B cell (primary cell): ENCODE data around the gene GRK1. TPM values are rescaled to one million over a fixed set of nuclear protein-coding genes. Genes with fewer than 3 reads are reported as not detected.

ENCODE experiments used
- ATAC-seq: fragments of 200-7000 bp; cut with Tn5 transposase; one replicate; pipeline ENCODE4 v1.10.0; 2021; ENCODE audit warnings: low read depth, mild to moderate bottlenecking, moderate number of reproducible peaks, moderate library complexity
- CTCF ChIA-PET: fragments of 350-600 bp; sonication (Branson Sonifier 250); formaldehyde crosslinking; loops from one replicate; lab custom pipeline; 2021; ENCODE audit warnings: antibody characterized with exemption, inconsistent platforms; lab: Charles Lee
- POLR2A ChIA-PET: fragments of 350-600 bp; sonication (Branson Sonifier 250); formaldehyde crosslinking; loops from one replicate; lab custom pipeline; 2021; ENCODE audit warnings: antibody characterized with exemption; lab: Charles Lee
- DNase-seq: peaks from one replicate; pipeline ENCODE4 v3.0.0; 2013
- H2AFZ ChIP-seq: 2 replicates; pipeline ENCODE4 v1.6.1; 2012; ENCODE audit warnings: mild to moderate bottlenecking, low read depth, low read length; ENCODE audit not compliant: insufficient read depth, poor library complexity, severe bottlenecking
- H3K27ac ChIP-seq, 2 donors: 1 replicate in 1 of 2; 2 replicates in 1 of 2; pipeline ENCODE4 v1.5.1; 2012 to 2013; ENCODE audit warnings: low read length in 2 of 2, mild to moderate bottlenecking in 2 of 2, moderate library complexity in 1 of 2
- H3K27me3 ChIP-seq, 4 experiments: fragments of 200-600 bp in 1 of 4; sonication (generic) in 1 of 4; replicated peaks in 1 of 4; 1 replicate in 2 of 4; 2 replicates in 2 of 4; pipeline versions ENCODE4 v1.6.1 to v1.7.0; 2013 to 2016; ENCODE audit warnings: low read length in 3 of 4, mild to moderate bottlenecking in 2 of 4, mixed read lengths in 1 of 4, moderate library complexity in 1 of 4; ENCODE audit not compliant: insufficient read depth in 4 of 4, control insufficient read depth in 3 of 4; ENCODE audit errors: control extremely low read depth in 1 of 4
- H3K36me3 ChIP-seq, 2 experiments: replicated peaks in 1 of 2; 1 replicate in 1 of 2; 2 replicates in 1 of 2; pipeline versions ENCODE4 v1.6.1 to v1.7.1; 2013; ENCODE audit warnings: low read length in 1 of 2; ENCODE audit not compliant: insufficient read depth in 2 of 2, control insufficient read depth in 1 of 2; ENCODE audit errors: control extremely low read depth in 1 of 2, extremely low read depth in 1 of 2
- H3K4me1 ChIP-seq, 2 donors: fragments of 200-600 bp in 1 of 2; sonication (generic) in 1 of 2; 1 replicate in 1 of 2; 2 replicates in 1 of 2; pipeline versions ENCODE4 v1.5.1 to v1.6.1; 2013 to 2017; ENCODE audit warnings: low read length in 2 of 2; ENCODE audit not compliant: control insufficient read depth in 2 of 2, insufficient read depth in 2 of 2
- H3K4me2 ChIP-seq: replicated peaks from 2 replicates; pipeline ENCODE3; 2012; ENCODE audit warnings: mild to moderate bottlenecking, low read depth, low read length; ENCODE audit not compliant: poor library complexity, severe bottlenecking
- H3K4me3 ChIP-seq, 5 experiments: fragments of 200-600 bp in 1 of 5; sonication (generic) in 1 of 5; 1 replicate in 3 of 5; 2 replicates in 2 of 5; pipeline versions ENCODE4 v1.5.1 to v1.7.0; 2011 to 2016; ENCODE audit warnings: low read length in 4 of 5, mild to moderate bottlenecking in 4 of 5, low read depth in 2 of 5, control low read depth in 1 of 5, moderate library complexity in 1 of 5; ENCODE audit not compliant: insufficient read depth in 1 of 5; ENCODE audit errors: control extremely low read depth in 1 of 5, extremely low read depth in 1 of 5
- H3K79me2 ChIP-seq: fragments of 200-600 bp; sonication (generic); one replicate; pipeline ENCODE4 v1.6.0; 2016; ENCODE audit warnings: low read length; ENCODE audit not compliant: control insufficient read depth, insufficient read depth
- H3K9ac ChIP-seq: fragments of 200-600 bp; sonication (generic); 2 replicates; pipeline ENCODE4 v1.6.1; 2017; ENCODE audit warnings: mild to moderate bottlenecking, low read length, moderate library complexity
- H3K9me3 ChIP-seq, 3 donors: one replicate each; pipeline versions ENCODE4 v1.6.1 to v1.7.1; 2013; ENCODE audit warnings: low read length in 2 of 3; ENCODE audit not compliant: control insufficient read depth in 2 of 3, insufficient read depth in 1 of 3; ENCODE audit errors: control extremely low read depth in 1 of 3
- H4K20me1 ChIP-seq: 2 replicates; pipeline ENCODE4 v1.6.0; 2012; ENCODE audit warnings: mild to moderate bottlenecking, low read length; ENCODE audit not compliant: insufficient read depth, control insufficient read depth, poor library complexity, severe bottlenecking
- H3K27ac Mint-ChIP-seq: one replicate; pipeline ENCODE4 v1.8.0; 2021; ENCODE audit warnings: mixed read lengths
- H3K27me3 Mint-ChIP-seq: one replicate; pipeline ENCODE4 v1.8.0; 2021; ENCODE audit warnings: mixed read lengths
- H3K4me1 Mint-ChIP-seq: one replicate; pipeline ENCODE4 v1.8.0; 2021; ENCODE audit warnings: mixed read lengths
- H3K4me3 Mint-ChIP-seq: one replicate; pipeline ENCODE4 v1.8.0; 2021; ENCODE audit warnings: mixed read lengths
- H3K9me3 Mint-ChIP-seq: one replicate; pipeline ENCODE4 v1.8.0; 2022; ENCODE audit warnings: mixed read lengths; ENCODE audit not compliant: insufficient read depth
- CTCF ChIP-seq: fragments of 200-600 bp; IDR thresholded peaks from one replicate; pipeline ENCODE4 v1.8.0; 2022; ENCODE audit warnings: antibody characterized with exemption, mild to moderate bottlenecking
- EZH2 ChIP-seq: IDR thresholded peaks from 2 replicates; pipeline ENCODE4 v1.6.1; 2012; ENCODE audit warnings: borderline replicate concordance, low read depth, mild to moderate bottlenecking, moderate library complexity, low read length; ENCODE audit not compliant: insufficient read depth, poor library complexity, severe bottlenecking
- WGBS: methylation state at CpG from one replicate; pipeline ENCODE4 v1.1.5; 2013; ENCODE audit warnings: missing lambda C conversion rate; ENCODE audit not compliant: insufficient coverage; 5-methylcytosine and 5-hydroxymethylcytosine counted together
- intact Hi-C: fragments of 100-400 bp; cut with micrococcal nuclease; formaldehyde crosslinking; loops from one replicate; pipeline ENCODE4 v1.10.0; 2022
- polyA plus RNA-seq: library from polyadenylated mRNA; depleted of rRNA; stranded (reverse); fragments of >200 nt; gene quantifications from 2 replicates; pipeline ENCODE4 v1.2.3, GENCODE V29; 2012
- total RNA-seq, 2 donors: library from RNA; stranded (reverse); fragments of 120-200 nt in 1 of 2; gene quantifications; 1 replicate in 1 of 2; 2 replicates in 1 of 2; pipeline versions ENCODE4 v1.2.3 to v1.2.4, GENCODE V29; 2013 to 2022

GRK1 gene
- total and polyA plus RNA-seq, 2 donors (not counting 1 experiment from before 2014, with no cell fraction given) = not detected

DNA sequence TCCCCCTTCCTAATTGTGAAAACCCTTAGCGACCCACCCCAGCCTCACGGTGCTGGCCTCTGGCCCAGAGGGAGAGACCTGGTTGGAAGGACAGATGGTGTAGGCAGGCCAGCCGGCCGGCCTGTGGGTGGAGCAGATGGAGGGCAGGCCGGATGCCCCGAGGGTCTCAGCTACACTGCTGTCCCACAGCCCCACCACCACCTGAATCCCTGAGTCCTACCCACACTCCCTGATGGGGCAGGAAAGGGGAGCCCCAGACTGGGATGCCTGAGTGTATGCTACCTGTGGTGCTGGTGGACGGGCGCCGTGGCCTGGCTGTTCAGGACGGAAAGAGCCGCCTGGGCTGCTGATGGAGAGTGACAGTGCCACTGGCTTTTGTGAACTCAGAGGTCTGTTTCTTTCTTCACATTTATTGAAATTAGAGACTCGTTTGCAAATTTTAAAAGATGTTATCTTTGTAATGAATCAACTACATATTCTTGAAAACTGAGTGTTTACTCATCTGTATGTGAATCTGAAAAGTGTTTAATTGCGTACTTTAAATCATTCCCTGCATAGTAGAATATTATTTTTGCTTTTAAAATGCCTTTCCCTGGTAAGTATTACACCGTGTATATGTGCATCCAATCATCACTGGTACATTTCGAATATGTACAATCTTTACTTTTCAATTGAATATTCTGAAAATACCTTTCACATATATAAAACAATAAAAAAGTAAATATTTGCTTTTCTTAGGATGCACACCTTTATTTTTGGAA, 46.8 kb upstream of the GRK1 start:
- Histone ChIP-seq H3K4me2 (no peak overlapping the region), H3K79me2 (peaks cover 27% of the 10 kb centered on the region)
- CTCF ChIA-PET = no interaction called here

More for the DNA sequence above, 46.8 kb upstream of the GRK1 start:
- peaks cover 0 to 13% of the 10 kb centered on the region in 2 experiments for H3K36me3 ChIP-seq
- ATAC-seq = no peak
- H3K9me3 ChIP-seq = peaks cover 0 to 5% (median 0%) of the 10 kb centered on the region in 3 donors
- Mint-ChIP-seq H3K9me3 (no peaks in the 10 kb centered on the region), H3K4me1 (no peaks in the 10 kb centered on the region), H3K27me3 (no peaks in the 10 kb centered on the region), H3K4me3 (no peak overlapping the region), H3K27ac (no peak overlapping the region)
- intact Hi-C loops = no loop called here
- H4K20me1 ChIP-seq = no peaks in the 10 kb centered on the region
- H2AFZ ChIP-seq = no peak overlapping the region
- no peak overlapping the region for H3K27ac ChIP-seq
- DNase-seq = no peak
- POLR2A ChIA-PET = no interaction called here
- no peak overlapping the region for H3K9ac ChIP-seq
- H3K4me3 ChIP-seq = no peak overlapping the region
- WGBS = 100% methylated on average over 3 of the region's 15 CpGs
- H3K4me1 ChIP-seq = no peaks in the 10 kb centered on the region
- H3K27me3 ChIP-seq = no peaks in the 10 kb centered on the region
- TF ChIP-seq CTCF (no peak), EZH2 (no peak)
